Measurements from ENCODE around the gene VPS13D.

Gene VPS13D

DNA sequence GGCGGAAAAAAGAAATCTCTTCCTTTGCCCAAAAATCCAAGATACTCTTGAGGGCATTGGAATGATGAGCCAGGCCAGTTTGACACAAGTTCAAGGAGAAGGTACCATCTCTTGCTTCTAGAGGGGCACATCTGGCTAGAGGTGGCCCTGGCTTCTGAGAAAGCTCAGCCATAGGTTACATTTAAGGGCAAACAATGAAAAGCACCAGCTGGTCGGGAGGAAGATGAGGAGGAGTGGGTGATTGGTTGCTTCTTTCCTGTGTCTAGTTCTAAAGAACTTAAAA is 256.2 kb downstream of the VPS13D start:
- H3K4me3 ChIP-seq (ENCODE audit: low read length): no peak overlapping the region
- TF ChIP-seq, protein P1, sequence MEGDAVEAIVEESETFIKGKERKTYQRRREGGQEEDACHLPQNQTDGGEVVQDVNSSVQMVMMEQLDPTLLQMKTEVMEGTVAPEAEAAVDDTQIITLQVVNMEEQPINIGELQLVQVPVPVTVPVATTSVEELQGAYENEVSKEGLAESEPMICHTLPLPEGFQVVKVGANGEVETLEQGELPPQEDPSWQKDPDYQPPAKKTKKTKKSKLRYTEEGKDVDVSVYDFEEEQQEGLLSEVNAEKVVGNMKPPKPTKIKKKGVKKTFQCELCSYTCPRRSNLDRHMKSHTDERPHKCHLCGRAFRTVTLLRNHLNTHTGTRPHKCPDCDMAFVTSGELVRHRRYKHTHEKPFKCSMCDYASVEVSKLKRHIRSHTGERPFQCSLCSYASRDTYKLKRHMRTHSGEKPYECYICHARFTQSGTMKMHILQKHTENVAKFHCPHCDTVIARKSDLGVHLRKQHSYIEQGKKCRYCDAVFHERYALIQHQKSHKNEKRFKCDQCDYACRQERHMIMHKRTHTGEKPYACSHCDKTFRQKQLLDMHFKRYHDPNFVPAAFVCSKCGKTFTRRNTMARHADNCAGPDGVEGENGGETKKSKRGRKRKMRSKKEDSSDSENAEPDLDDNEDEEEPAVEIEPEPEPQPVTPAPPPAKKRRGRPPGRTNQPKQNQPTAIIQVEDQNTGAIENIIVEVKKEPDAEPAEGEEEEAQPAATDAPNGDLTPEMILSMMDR (conservative IDR thresholded peaks at IDR 0.05; ENCODE audit: low read length): no peak
- DNase-seq (ENCODE audit: low read depth): no peak

DNA sequence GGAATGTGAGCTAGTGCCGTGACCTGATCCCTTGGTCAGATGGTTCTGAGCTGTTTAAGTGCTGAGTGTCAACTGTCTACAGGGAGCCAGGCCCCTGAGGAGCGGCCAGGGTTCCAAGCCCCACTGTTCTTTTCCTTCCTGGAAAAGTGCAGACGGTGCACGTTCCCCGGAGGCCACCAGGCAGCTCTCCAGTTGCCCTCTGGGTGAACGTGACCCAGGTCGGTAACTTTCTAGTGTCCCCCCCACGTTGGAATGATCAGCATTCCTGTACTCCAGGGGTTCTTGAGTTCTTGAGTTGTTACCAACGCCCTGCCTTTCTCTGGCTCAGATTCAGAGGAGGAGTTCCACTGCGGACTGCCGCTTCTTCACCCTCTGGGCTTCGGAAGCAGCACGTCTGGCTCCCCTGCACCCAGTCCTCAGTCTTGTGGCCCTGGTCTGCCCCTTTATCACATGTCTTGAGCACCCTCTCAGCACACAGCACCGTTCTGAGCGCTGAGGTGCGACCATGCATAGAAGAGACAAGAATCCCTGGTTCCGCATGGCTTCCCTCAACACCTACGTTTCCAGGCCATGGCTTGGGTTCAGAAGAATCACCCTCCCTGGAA is 256.7 kb downstream of the VPS13D start:
- peak; percentile 54 for DNase-seq (ENCODE audit: low read depth)
- TF ChIP-seq, protein P1 (conservative IDR thresholded peaks at IDR 0.05; ENCODE audit: low read length): no peak
- H3K4me3 ChIP-seq (ENCODE audit: low read length): no peak overlapping the region

- DNase-seq (ENCODE audit: low read depth): no peak
- TF ChIP-seq, protein P1 (conservative IDR thresholded peaks at IDR 0.05; ENCODE audit: low read length): no peak
- no peak overlapping the region for H3K4me3 ChIP-seq (ENCODE audit: low read length)
Observed at GRCh38 chr1:12487520-12487919, 257.7 kb downstream of the VPS13D start.

GRCh38 chr1:12488666-12489354 is 259.0 kb downstream of the VPS13D start:
- H3K4me3 ChIP-seq (ENCODE audit: low read length): no peak overlapping the region
- DNase-seq (ENCODE audit: low read depth): peak; percentile 34
- TF ChIP-seq, protein P1 (conservative IDR thresholded peaks at IDR 0.05; ENCODE audit: low read length): no peak

GRCh38 chr1:12490532-12491142 is 260.8 kb downstream of the VPS13D start:
- no peak for DNase-seq (ENCODE audit: low read depth)
- TF ChIP-seq, protein P1 (conservative IDR thresholded peaks at IDR 0.05; ENCODE audit: low read length): no peak
- H3K4me3 ChIP-seq (ENCODE audit: low read length): no peak overlapping the region

DNA sequence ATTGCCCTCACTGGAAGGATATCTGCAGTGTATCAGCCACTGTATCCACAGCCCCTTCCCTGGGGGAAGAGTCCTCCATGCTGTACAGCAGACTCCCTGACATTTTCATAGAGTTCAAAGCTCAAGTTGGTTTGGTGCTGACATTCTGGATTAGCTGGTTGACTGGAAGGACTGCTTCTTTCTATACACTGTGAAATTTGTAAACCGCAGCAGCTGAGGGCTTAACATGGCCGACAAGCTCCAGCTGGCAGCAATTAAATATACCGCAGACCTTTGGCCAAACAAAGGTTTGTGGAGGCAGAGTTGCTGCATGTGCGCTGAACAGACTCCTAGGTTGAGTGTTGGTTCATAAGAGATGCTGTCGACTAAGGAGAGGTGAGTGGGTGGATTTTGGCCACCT is 261.8 kb downstream of the VPS13D start:
- no peak overlapping the region for H3K4me3 ChIP-seq (ENCODE audit: low read length)
- TF ChIP-seq, protein P1 (conservative IDR thresholded peaks at IDR 0.05; ENCODE audit: low read length): no peak
- DNase-seq (ENCODE audit: low read depth): peak; percentile 54

- TF ChIP-seq, protein P1 (conservative IDR thresholded peaks at IDR 0.05; ENCODE audit: low read length): no peak
- DNase-seq (ENCODE audit: low read depth): no peak
- no peak overlapping the region for H3K4me3 ChIP-seq (ENCODE audit: low read length)
Observed at GRCh38 chr1:12495725-12496124, 265.9 kb downstream of the VPS13D start.

Data from AG10803 (cell line).